Stimulated activated CD8-positive, alpha-beta memory T cell treated with anti-CD3 and anti-CD28 coated beads, Interleukin-15, amount 100 ng/mL, for 48 hours (primary cell): ENCODE results near the gene PNPLA4.

ENCODE experiments used
- DNase-seq, 2 donors: peaks; one replicate each; pipeline ENCODE4 v3.0.0-alpha.2; 2020; ENCODE audit warnings: low read depth in 2 of 2

The PNPLA4 gene, protein sequence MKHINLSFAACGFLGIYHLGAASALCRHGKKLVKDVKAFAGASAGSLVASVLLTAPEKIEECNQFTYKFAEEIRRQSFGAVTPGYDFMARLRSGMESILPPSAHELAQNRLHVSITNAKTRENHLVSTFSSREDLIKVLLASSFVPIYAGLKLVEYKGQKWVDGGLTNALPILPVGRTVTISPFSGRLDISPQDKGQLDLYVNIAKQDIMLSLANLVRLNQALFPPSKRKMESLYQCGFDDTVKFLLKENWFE

DNA sequence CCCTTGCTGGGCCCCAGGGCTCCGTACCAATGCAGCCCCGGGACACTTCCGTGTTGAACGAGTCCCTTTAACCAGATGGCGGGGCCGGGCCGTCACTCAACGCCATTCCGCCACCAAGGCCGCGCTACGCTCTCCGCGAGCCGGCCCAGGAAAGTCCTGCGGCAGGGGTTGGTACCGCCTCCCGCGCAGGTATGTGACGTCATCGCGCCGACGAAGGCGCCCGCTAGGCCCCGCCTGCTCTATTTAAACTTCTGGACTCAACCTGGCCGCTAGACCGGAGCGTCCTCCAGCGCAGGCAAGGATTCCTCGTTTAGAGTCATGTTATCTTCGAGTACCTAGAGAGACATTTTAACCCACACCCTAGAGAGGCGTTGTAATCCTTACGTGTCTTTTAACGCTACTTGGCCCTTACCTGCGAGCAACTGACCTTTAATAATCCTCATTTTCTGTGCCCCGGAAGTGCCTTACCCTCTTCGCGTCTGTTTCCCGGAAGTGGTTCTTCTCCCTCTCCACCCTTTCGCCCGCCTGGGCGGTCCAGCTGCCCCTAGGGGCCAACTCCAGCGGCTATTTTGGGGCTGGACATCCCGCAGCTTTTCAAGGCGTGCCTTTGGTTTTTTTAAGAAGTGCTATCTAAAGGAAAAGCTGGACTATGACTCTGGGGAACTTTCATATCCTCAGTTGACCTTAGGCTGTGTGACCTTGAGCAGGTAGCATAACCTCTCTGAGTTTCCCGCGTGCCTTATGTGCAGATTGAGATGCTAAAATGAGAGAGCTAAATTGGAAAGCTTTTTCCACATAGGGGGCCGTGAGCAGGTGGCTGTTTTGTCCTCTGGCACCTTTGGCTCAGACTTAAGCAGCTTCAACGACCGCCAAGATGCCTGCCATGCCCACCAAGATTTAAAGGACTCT is at the start of gene PNPLA4:
TSS of gene PNPLA4 (minus strand) at position 155 of the 909 bp plus-strand sequence. CDS start 1,294 bp downstream, outside the sequence.
- peak; percentile 75 to 84 for DNase-seq

DNA sequence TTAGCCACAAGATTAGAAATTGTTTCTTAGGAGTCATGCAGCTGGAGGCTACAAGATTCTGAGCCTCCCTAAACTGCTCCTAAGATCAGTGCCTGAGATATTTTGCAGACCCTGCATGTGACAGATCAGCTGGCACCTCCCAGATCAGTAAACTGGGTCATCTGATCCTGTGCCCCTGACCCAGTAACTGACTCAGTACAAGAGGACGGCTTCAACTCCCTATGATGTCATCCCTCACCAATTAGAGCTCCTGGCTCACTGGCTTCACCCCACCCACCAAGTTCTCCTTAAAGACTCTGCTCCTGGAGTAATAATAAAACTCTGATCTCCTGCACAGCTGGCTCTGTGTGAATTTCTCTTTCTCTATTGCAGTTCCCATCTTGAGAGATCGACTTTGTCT is 45.4 kb upstream of the PNPLA4 start:
- no peak for DNase-seq

DNA sequence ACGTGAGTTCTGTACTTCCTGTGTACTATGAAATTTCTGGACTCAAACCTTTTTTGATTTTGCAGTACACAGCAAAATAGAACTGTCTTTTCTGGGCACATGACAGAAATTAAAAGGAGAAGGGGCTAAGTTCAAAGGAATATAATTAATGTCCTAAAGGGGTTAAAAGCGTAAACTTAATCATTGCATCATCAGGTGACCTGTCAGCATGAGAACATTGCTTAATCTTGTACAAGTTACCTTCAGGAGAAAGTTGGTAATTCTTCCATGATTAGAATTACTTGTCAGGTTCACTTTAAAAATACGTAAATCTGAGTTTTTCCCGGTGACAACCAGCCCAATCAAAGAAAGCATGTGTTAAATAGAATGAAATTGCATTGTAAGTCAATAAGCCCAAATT is 43.2 kb upstream of the PNPLA4 start:
- no peak for DNase-seq

DNA sequence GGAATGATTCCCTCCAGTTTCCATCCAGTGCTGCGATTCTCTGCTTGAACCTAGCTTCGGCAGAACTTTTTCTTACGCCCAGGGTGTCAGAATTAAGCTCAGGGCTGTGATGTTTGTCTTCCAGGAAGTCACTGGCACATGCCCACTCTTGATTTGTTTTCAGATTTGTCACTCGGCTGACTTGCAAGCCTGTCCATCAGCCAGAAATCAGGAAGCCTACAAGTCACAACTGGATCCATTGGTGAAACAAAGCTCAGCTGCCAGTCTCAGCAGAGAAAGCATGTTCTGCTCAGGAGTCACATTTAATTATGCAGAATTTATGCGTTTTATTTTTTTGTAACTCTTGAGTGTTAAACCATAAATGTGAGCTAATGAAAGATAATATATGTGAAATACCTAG is 38.2 kb upstream of the PNPLA4 start:
- DNase-seq = no peak

DNA sequence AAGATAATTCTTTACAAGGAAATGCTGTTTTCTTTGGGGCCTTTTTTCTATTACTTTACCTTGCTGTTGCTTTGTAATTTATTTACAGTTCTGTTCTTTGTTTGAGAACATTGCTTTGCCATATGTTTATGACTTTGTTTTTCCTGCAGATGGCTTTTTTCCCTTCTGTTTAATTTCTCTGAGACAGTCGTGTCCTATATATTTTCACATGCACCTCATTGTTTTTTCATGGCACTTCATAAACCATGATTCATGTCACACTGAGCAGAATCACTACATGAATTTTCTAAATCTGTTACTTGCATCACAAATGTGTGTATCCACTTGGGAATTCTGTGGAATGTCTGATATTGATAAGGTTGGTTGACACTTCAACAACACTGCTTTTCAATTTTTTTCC is 33.0 kb upstream of the PNPLA4 start:
- DNase-seq = no peak

DNA sequence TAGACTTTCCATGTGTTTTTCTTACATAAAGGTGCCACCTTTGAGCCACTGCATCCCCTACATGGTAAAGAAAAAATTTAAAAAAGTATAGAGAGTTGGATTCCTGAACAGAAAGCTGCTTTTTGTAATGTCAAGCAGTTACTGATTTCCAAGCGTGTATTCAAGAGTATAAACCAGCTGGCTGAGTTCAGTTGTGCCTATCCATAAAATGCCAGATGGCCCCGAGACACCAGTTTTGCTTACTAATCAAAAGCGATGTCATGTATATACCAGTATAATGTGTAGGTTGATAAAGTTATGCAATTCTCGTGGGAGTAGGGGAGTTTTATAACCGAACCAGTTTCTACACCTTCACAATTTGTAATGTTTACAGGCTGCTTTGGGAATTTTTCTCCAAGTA is 26.2 kb upstream of the PNPLA4 start:
- no peak for DNase-seq

DNA sequence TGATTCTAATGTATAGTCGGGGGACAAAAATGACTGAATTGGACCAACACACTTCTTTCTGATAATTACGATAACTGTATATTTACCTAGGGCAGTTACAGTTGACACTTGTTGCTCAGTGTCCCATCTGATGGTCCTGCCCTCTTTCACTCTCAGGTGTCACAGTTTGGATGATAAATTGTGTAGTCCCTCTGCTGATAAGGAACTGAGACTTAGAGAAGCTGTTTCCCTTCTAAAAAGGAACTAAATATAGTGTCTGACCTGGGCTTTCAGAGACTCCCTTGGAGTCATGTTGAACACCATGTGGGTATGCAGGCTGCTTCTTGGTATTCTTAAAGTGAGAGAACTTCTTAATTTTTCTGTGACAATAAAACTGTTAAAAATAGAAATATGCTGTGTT is 23.7 kb upstream of the PNPLA4 start:
- no peak for DNase-seq

DNA sequence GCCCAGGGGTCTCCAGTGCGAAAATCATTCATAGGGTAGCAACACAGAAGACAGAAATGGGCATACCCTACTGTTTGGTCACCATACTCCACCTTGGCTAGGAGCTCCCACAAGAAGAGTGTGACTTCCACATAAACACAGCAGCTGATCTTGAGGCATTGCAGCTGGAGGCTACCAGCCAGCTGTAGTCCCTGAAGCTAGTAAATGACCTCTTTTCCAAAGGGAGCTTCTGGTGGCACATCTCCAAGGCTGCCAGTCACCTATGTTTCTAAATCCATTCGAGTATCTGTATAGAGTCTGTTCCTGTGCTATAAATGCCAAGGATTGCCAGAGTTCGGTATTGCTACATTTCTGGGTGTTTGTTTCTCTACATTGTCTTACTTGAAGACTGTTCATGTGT is 21.3 kb upstream of the PNPLA4 start:
- no peak for DNase-seq

DNA sequence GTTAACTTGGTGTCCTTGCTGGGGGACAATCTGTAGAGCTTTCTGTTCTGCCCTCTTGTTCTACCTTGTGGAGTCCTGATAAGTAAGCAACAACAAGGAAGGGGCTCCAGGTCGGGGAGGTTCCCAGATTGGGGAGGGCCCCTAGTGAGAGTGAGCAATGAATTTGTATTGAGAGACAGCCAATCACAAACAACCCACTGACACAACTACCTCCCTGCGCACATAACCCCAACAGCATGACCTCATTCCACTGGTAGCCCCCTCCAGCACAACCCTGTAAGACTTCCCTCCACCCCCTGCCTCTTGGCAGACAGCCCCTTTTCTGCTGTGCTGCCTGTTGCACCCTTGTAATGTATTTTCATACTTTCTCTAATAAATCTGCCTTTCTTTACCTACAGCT is 19.7 kb upstream of the PNPLA4 start:
- DNase-seq = no peak

DNA sequence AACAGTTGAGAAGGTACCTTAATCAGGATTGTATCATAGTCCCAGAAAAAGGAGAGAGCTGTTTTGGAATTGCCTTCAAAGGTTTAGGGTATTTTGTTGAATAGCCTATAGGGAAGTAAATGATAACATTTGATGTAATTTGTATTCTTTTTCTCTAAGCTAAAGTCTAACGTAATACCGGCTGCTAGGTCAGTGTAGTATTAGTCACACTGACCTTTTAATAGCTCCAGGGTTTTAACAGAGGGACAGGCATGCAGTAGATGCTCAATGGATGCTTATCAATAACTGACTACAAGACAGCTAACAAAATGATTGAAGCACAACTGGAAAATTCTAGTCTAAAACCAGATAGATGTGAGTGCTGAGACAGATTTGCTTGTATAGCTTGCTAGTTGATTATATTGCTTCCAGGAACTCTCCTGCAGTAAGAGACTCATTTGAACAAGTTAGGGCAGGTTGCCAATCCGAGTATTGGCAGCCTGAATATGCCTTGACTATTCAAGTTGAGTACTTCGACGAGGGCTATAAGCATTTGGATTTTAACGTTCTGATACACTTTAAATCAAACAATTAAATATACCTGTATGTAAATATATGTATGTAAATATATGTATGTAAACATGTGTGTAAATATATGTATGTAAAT is 16.5 kb upstream of the PNPLA4 start:
- no peak for DNase-seq

DNA sequence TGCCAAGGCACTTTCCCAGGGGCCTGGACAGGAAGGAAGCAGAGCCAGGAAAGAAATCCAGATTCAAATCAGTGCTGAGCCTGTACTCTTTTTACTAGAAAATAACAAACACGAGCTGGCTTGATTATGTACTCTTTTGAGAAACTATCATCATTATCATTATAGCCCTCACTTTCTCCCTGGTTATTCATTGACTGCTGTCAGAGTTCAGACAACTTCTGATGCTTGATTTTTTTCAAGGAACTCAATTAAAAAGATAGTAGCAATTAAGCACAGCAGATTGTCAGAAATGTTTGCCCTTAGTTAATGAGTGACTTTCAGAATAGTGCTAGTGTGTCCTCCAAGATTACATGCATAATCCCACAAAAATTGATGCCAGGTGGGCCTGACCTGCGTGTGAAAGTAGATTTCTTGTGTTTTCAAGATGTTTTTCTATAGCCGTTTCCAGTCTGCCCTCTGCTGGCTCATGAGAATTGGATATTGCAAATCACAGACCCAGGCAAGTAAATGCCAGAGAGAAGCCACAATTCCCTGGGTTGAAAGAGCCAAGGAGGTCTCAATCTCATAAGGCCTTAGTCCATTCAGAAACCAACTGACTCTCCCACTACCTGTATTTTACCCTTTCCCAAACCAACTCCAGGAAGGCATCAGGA is 14.3 kb upstream of the PNPLA4 start:
- no peak for DNase-seq

DNA sequence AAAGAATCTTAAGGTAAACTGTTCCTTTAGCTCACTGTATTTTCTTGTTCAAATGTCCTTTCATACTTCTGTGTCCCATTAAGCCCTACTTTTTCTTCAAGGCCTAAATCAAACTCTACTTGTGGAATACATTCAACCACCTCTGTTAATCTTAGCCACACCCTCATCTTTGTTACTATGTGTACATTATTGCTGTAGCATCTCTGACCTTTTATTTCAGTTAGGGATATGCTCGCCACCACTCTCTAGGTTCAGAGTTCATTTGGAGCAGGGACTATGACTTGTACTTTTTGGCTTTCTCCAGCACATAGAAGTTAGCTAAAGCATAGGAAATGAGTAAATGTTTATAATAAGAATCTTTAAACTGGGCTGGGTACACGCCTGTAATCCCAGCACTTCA is 6.8 kb upstream of the PNPLA4 start:
- no peak for DNase-seq

DNA sequence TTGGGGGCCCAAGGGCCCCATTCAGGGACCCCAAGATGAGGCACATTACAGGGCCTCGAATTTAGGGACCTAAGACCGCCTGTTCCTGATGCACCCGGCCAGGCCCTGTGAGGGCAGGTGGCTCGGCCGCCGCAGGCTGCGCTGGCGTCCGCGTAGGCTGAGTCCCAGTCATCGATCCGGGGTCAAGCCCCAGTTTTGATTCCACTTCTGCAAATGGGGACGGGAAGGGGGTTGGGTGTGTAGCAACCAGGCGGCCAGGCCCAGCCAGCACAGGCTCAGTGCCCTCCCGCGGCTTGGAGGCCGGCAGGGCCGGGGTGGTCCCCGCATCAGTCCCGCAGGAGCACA is 327 bp downstream of the PNPLA4 start:
- no peak for DNase-seq

DNA sequence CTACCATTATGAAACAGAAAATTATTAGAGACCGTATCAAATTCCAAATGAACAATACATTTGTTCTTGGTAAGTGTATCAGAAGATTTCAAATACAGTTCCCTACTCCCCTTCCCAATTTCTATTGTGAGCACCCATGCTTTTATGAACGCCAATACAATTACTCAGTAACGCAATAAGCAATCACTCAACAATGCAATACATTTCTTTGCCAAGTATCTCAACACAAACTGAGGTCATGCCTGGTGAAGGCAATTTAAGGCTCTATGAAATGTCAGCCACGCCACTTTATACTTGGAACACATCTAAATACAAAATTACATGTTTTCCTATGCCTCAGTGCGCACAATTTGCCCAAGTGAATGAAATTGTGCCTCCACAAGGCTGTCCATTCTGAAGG is 712 bp downstream of the PNPLA4 start:
- DNase-seq = no peak

DNA sequence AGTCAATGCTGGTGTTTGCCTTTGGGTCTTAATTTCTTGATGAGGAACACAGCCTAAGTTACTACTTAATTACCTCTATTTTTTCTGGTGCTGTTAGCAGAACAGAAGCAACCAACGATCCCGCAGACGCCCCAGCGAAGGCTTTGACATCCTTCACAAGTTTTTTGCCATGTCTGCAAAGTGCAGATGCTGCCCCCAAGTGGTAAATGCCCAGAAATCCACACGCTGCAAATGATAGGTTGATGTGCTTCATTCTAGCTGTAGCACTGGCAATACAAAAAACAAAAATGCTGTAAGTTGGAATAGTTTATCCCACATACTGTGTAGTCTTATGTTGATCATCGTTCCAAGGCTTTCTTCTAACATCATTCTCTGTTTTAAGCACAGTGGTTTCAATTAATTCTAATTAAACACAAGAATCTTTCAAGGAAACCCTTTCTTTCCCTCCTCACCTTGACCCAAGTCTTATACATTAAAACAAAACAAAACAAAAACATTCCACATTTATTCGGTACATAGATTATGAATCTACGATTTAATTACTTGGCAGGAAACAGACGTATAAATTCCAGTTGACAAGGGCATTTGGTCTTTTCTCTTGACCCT is 1.2 kb downstream of the PNPLA4 start:
- DNase-seq = peak; percentile 15 to 34

DNA sequence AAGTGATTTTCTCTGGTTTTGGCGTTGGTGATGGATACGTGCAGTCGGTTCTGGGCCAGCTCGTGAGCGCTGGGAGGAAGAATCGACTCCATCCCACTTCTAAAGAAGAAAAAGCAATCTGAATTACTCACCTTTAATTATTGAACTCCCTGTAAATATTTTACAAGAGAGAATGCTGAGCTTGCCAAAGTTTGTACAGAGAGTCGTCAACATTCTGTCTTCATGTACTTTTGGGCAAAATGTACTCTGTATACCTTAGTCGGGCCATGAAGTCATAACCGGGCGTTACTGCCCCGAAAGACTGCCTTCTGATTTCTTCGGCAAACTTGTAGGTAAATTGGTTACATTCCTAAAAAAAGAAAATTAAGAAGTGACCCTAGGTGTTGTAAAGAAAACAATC is 5.5 kb downstream of the PNPLA4 start:
- DNase-seq = no peak

DNA sequence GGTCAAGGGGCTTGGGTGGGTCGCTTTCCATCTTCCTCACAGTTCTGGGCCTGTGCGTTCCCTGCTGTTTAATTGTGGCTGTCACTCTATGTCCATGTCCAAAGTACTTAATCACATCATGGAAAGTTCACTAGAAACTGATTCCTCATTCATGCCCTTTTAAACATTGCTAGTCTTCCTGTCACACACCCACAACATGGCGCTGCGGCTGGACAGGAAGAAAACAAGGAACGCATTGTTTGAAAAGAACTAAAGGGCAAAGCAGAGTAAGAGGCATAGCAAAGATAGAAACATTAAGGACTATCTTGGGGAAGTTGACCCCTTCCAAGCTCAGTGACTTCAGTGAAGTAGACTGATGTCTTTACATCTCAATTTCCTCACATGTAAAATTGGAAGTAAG is 18.4 kb downstream of the PNPLA4 start:
- no peak for DNase-seq

DNA sequence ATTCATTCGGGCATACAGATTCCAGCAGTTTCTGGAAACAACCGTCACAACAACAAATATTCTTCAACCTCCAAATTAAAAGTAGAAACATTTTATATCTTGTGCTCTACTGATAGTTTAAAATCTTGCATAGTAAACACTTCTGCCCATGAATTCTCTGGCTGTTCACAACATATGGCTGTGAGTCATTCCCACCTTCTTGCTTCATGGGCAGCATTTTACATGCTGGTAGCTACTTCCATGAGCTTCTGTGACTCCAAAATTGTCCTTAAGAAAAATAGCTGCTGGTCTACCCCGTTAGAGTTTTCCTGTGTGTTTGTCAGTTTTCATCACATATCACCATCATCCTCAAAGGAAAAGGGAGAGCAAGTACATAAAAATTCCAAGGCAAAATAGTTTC is 22.7 kb downstream of the PNPLA4 start:
- DNase-seq = no peak

DNA sequence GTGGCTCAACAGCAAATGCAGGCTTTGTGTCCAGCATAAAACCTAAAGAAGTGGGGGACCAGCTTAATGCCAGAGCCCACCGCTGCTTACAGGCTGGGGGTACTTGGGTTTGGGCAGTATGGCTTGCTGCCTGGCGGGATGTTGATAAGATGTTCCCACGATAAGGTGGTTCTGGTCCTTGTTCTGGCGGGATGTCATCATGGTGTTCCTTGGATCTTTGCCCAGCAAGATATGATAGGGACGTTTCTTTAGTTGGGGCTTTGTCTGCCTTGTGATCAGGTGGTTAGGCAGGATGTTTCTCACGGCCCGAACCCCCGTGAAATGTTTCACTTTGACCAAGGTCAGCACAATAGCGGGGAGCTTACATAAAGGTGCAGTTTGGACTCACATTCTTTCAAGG is 35.3 kb downstream of the PNPLA4 start:
- DNase-seq = no peak

DNA sequence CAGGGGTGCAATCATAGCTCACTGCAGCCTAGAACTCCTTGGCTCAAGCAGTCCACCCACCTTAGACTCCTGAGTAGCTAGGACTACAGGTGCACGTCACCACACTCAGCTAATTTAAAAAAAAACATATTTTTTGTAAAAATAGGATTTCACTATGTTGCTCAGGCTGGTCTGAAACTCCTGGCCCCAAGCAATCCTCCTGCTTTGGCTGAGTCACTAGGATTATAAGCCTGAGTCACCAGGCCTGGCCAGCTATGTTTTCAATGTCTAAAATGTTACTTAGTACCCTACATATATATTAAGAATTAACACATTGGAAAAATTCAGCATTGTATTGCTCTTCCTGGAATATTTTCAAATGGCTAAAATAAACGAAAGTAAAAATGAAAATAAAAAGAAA is 37.5 kb downstream of the PNPLA4 start:
- no peak for DNase-seq

DNA sequence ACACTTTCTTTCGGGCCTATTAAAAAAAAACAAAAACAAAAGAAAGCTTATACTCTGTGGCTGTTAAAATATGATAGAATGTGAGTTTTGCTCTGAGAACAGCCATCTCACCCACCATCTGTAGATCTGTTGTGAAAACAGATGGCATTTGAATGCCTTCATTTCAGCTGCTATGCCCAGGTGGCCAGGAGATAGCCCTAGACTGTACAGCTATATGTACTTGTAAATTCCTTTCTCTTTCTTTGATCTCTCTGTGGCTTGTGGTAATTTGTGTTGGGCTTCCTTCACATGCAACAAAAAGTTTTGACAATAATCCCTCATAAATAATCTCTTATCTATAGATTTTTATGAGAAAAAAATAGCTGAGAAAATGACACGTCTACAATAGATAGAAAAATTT is 38.1 kb downstream of the PNPLA4 start:
- DNase-seq = no peak

DNA sequence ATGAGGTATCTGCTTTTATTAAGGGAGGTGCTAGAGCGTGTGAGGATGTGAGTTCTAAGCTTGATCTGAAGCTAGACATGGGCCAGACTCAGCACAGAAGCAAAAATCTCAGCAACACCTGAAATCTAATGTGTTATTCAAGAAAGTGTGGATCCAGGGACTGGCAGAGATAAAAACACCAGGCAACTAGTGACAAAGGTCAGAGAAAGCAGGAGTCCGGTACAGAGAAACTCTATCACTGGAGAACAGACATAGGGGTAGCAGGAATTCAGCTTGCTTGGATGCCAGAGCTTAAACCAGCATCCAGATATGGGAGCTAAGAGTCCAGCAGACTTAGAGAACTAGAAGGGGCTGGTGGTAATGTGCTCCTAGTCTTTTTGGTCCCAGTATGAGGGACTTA is 50.3 kb downstream of the PNPLA4 start:
- no peak for DNase-seq
